Urinary bladder (tissue), 4 donors: Measurements from ENCODE around the gene TOMM22. TPM values are rescaled to one million over a fixed set of nuclear protein-coding genes. Genes with fewer than 3 reads are reported as not detected.
A peak's percentile ranks its signal among the peaks of the same experiment; 100 is the strongest.

ENCODE experiments used
- DNase-seq: peaks from one replicate; pipeline ENCODE4 v3.0.0-alpha.2; 2015; ENCODE audit errors: extremely low spot score
- H3K27ac ChIP-seq: one replicate; pipeline ENCODE4 v1.5.1; 2013; ENCODE audit warnings: low read depth, mild to moderate bottlenecking, moderate library complexity
- H3K36me3 ChIP-seq: one replicate; pipeline ENCODE4 v1.6.1; 2013; ENCODE audit warnings: mild to moderate bottlenecking, moderate library complexity; ENCODE audit not compliant: insufficient read depth
- H3K4me1 ChIP-seq: one replicate; pipeline ENCODE4 v1.6.1; 2013; ENCODE audit warnings: mild to moderate bottlenecking, moderate library complexity; ENCODE audit not compliant: insufficient read depth
- H3K4me3 ChIP-seq: one replicate; pipeline ENCODE4 v1.5.1; 2013; ENCODE audit warnings: low read depth, low read length
- WGBS: extraction: QIAGEN DNeasy Blood & Tissue Kit; methylation state at CpG from one replicate; pipeline ENCODE4 v1.1.7; 2013; 5-methylcytosine and 5-hydroxymethylcytosine counted together
- polyA plus RNA-seq: library from polyadenylated mRNA; stranded (reverse); fragments of 200-250 nt; gene quantifications from one replicate; pipeline ENCODE4 v1.2.3, GENCODE V29; 2013
- total RNA-seq: library from RNA; depleted of rRNA; stranded (reverse); fragments of >200 nt; gene quantifications from one replicate; pipeline ENCODE4 v1.2.3, GENCODE V29; 2014
- donor health status: healthy with polysubstance abuse.
- donor health status: healthy.

The TOMM22 gene
- total and polyA plus RNA-seq, 2 donors: 34.4 to 35.8 TPM

DNA sequence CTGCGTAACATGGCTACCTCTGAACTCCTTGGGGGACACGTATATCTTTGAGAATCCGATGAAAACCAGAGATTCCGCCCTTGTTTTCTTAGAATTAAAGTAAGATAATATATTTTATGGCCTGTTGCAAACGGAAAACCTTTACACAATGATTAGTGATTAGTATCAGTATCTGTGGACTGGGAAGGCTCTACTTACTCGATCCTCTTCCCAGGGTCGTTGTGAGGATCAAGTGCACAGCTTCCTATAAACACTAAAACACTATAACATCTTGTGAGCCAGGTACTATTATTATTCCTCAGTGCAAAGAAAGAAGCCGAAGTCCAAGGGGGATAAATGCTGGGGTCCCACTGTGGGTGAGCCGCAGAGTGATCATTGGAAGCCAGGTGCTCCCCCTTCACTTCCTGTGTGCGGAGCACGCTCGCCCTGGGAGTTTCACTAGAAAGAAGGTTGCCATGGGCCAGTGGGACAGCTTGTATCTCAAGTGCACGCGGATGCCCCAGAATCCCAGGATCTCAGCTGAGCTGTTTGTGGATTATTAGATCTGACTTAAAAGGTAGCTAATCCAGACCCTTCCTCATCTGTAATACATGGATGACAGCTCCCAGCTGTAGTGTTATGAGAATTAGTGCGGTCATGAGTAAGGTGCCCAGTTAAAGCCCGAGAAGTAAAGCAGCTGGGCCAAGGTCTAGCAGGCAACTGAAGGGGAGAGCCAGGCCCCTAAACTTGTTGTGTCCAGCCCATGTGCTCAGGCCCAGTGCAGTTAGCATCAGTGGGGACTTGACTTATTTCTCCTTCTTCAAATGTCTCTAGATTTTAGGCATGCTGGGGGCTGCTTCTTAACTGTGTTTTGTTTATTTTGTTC is 24.5 kb upstream of the TOMM22 start:
- Histone ChIP-seq H3K36me3 (no peaks in the 10 kb centered on the region), H3K27ac (peak overlapping the region; percentile 93), H3K4me1 (no peaks in the 10 kb centered on the region), H3K4me3 (peak overlapping the region; percentile 96)
- 6% methylated on average over 16 of the region's 16 CpGs for WGBS
- no peak for DNase-seq

GRCh38 chr22:38674888-38675287 is 6.9 kb upstream of the TOMM22 start:
- Histone ChIP-seq H3K4me1 (no peaks in the 10 kb centered on the region), H3K27ac (no peak overlapping the region), H3K4me3 (no peak overlapping the region), H3K36me3 (no peaks in the 10 kb centered on the region)
- DNase-seq: no peak
- 77% methylated on average over 5 of the region's 5 CpGs for WGBS

GRCh38 chr22:38675833-38676232 is 5.9 kb upstream of the TOMM22 start:
- Histone ChIP-seq H3K36me3 (no peaks in the 10 kb centered on the region), H3K4me1 (no peaks in the 10 kb centered on the region), H3K27ac (no peak overlapping the region), H3K4me3 (no peak overlapping the region)
- DNase-seq: no peak
- 98% methylated on average over 3 of the region's 3 CpGs for WGBS

DNA sequence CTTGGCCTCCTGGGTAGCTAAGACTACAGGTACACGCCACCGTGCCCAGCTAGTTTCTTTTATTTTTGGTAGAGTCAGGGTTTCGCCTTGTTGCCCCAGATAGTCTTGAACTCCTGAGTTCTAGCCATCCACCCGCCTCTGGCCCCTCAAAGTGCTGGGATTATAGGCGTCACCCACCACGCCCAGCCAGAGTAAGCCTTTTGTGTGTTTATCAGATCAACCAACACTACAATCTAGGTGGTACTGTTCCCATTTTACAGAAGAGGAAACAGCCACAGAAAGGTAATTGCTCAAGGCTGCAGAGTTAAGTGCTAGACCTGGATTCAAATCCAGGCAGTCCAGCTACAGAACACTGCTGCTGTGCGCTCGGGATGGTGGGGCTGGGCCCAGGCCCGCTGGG is 3.1 kb downstream of the TOMM22 start:
- Histone ChIP-seq H3K27ac (no peak overlapping the region), H3K4me1 (peaks cover 1% of the 10 kb centered on the region), H3K4me3 (no peak overlapping the region), H3K36me3 (no peaks in the 10 kb centered on the region)
- DNase-seq: no peak
- 92% methylated on average over 9 of the region's 9 CpGs for whole genome bisulfite sequencing

DNA sequence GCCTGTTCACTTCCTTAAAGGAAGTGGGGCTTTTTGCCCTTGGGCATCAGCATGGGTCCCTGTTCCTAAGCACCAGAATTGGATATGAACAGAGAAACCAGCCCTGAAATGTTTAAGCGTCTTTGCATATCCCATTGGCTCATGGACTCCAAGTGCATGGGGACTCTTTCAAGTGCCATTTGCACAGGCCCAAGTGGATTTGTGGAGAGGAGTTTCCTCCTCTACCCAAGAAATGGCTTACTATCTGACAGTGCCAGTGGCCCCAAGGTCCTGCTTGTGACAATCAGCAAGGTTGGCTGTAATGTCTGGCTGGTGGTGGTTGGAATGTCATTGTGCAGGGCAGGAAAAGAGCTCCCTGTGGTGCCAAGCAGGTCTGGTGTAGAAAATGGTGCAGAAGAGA is 4.0 kb downstream of the TOMM22 start:
- Histone ChIP-seq H3K27ac (no peak overlapping the region), H3K4me1 (peaks cover 1% of the 10 kb centered on the region), H3K4me3 (no peak overlapping the region), H3K36me3 (no peaks in the 10 kb centered on the region)
- WGBS: 88% methylated on average over 1 of the region's 1 CpG
- DNase-seq: no peak

GRCh38 chr22:38689651-38690050 is 7.9 kb downstream of the TOMM22 start:
- Histone ChIP-seq H3K4me1 (no peaks in the 10 kb centered on the region), H3K36me3 (no peaks in the 10 kb centered on the region), H3K4me3 (no peak overlapping the region), H3K27ac (no peak overlapping the region)
- WGBS: 69% methylated on average over 1 of the region's 1 CpG
- no peak for DNase-seq

DNA sequence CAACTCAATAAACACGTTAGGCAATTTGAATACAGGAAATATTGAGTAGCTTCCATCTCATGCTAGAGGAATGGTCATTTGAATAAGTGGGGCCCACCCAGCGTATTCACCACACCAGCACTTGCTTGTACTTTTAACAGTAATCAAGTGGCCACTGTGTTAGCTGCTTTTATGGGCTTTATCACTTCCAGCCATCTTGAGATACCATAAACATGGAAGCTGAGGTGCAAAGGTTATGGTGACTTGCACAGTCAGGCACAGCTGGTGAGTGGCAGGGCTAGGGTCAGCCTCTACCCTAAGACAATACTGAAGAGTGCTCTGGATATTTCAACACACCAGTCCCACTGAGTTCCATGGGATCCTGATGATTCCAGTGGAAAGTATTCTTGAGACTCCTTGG is 12.3 kb downstream of the TOMM22 start:
- no peaks in the 10 kb centered on the region for H3K4me1 ChIP-seq
- DNase-seq: no peak
- no peak overlapping the region for H3K27ac ChIP-seq
- H3K4me3 ChIP-seq: no peak overlapping the region
- no peaks in the 10 kb centered on the region for H3K36me3 ChIP-seq
- WGBS: 85% methylated on average over 2 of the region's 2 CpGs

DNA sequence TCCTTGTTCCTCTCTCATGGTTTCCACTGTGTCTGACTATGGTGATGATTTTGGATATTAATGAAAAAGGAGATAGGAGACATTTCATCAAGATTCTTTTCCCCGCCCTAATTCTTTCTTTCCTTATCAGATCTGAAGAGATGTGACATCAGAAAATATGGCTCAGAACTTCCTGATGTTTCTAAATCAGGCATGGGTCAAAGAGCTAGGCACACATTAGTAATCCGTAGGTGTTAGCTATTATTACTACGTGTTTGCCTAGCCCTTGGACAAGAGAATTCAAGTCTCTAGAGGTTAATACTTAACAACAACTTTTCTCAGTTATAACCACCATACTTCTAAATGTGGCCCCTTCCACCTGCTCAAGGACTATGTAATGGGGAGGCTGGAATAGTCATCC is 13.2 kb downstream of the TOMM22 start:
- Histone ChIP-seq H3K4me1 (no peaks in the 10 kb centered on the region), H3K27ac (no peak overlapping the region), H3K36me3 (no peaks in the 10 kb centered on the region), H3K4me3 (no peak overlapping the region)
- DNase-seq: no peak
- WGBS: 80% methylated on average over 3 of the region's 3 CpGs

DNA sequence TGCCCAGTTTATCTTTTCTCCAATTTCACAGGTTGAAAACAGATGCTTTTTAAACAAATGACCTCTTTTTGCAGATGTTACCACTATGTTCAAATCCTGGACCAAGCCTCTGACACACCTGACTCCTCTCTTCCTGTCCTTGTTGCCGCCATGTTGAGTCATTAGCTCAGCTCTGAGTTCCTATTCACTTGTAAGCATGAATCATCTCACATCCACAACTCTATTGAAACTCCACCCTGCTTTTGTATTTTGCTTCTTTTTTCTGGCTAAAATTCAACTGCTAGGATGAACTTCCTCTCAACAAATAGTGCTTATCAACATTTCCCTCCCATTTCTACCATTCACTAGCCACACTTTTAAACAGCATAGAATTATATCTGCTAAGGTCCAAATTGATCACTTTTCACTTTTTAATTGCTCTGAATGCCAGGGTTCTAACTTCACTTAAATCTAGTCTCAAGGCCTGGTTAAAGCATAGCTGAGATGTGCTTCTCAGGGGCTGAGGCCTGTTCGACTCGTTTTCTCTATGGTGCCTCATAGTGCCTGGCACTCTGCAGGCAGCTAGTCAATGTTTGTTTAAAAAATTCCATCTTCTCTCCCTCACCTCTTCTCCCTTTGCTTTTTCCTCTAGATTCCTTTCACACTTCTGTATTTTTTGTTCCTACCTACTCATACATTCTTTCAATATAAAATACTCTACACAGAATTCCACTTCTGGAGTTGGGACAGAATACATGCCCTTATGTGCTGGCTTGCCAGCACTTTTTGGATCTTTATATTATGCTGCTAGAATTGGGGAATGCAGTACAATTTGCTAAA is 15.1 kb downstream of the TOMM22 start:
- no peaks in the 10 kb centered on the region for H3K36me3 ChIP-seq
- no peak for DNase-seq
- 41% methylated on average over 3 of the region's 3 CpGs for WGBS
- H3K4me1 ChIP-seq: no peaks in the 10 kb centered on the region
- H3K4me3 ChIP-seq: no peak overlapping the region
- no peak overlapping the region for H3K27ac ChIP-seq

GRCh38 chr22:38697425-38698089 is 15.8 kb downstream of the TOMM22 start:
- no peak overlapping the region for H3K27ac ChIP-seq
- no peaks in the 10 kb centered on the region for H3K36me3 ChIP-seq
- H3K4me1 ChIP-seq: no peaks in the 10 kb centered on the region
- WGBS: 64% methylated on average over 8 of the region's 8 CpGs
- no peak for DNase-seq
- no peak overlapping the region for H3K4me3 ChIP-seq

DNA sequence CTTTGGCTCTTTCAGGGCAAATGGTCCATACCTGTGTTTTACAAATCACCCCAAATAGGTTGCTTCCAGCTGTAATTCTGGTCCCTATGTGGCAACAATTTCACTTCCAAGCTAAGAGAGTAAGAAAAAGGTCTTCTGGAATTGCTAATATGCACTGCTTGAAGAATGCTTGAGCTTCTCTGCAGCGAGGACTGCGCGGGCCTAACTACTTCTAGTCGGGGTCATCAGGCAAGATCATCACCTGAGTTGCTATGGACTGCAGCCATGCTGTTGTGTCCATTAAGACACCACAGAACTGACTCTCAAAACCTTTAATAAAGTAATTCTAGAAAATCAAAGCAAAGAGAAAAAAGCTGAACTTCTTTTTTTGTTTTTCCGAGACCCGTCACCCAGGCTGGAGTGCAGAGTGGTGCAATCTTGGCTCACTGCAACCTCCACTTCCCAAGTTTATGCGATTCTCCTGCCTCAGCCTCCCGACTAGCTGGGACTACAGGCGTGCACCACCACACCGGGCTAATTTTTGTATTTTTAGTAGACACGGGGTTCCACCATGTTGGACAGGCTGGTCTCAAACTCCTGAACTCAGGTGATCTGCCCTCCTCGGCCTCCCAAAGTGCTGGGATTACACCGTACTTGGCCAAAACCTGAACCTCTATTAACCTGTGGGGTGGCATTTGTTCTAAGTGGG is 16.8 kb downstream of the TOMM22 start:
- 92% methylated on average over 13 of the region's 13 CpGs for WGBS
- no peak overlapping the region for H3K4me3 ChIP-seq
- H3K27ac ChIP-seq: no peak overlapping the region
- H3K4me1 ChIP-seq: no peaks in the 10 kb centered on the region
- DNase-seq: no peak
- H3K36me3 ChIP-seq: no peaks in the 10 kb centered on the region

DNA sequence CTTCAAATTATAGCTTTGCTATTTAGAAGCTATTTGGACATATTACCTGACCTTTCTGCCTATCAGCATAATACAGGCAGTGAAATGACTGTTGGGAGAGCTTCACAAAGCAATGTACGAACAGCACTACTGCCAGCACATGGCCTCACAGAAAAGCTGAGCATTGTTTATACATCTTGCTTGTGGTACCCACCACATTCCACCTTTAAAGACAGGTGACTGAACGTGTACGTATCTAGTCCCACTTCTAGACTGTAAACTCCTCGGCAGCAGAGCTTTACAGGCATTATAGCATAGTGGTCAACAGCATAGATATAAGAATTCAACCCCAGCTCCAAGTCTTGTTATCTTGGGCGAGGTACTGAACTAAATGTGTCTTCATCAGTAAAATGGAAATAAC is 17.4 kb downstream of the TOMM22 start:
- WGBS: 41% methylated on average over 5 of the region's 5 CpGs
- H3K4me1 ChIP-seq: no peaks in the 10 kb centered on the region
- no peaks in the 10 kb centered on the region for H3K36me3 ChIP-seq
- no peak for DNase-seq
- peak overlapping the region; percentile 12 for H3K4me3 ChIP-seq
- H3K27ac ChIP-seq: peak overlapping the region; percentile 29

- Histone ChIP-seq H3K4me1 (no peaks in the 10 kb centered on the region), H3K27ac (no peak overlapping the region), H3K36me3 (no peaks in the 10 kb centered on the region), H3K4me3 (peak overlapping the region; percentile 75)
- 13% methylated on average over 6 of the region's 6 CpGs for WGBS
- DNase-seq: no peak
Measured at GRCh38 chr22:38699784-38700183, 18.0 kb downstream of the TOMM22 start.
